GM13977 (cell line): ENCODE results near the gene MYZAP.
A peak's percentile ranks its signal among the peaks of the same experiment; 100 is the strongest.

Experiments
- DNase-seq: peaks from one replicate; pipeline ENCODE4 v3.0.0; 2012; ENCODE audit warnings: low spot score
- in situ Hi-C: fragments of 300-500 bp; cut with MboI; formaldehyde crosslinking; loops from one replicate; pipeline ENCODE4 v1.12.0; 2022; ENCODE audit warnings: low sequenced_read_pairs, low pct_unique_long_range_greater_than_20kb, mixed read lengths, inconsistent platforms; ENCODE audit not compliant: unreplicated experiment
- TF ChIP-seq, protein P1 (sequence below): IDR thresholded peaks from 2 replicates; pipeline ENCODE4 v1.5.1; 2012; ENCODE audit warnings: mild to moderate bottlenecking, control low read depth; ENCODE audit not compliant: insufficient read depth; ENCODE audit errors: extremely low read depth, missing control alignments

The MYZAP gene

GRCh38 chr15:57727031-57727430, 135.3 kb downstream of the MYZAP start:
- TF ChIP-seq, protein P1, sequence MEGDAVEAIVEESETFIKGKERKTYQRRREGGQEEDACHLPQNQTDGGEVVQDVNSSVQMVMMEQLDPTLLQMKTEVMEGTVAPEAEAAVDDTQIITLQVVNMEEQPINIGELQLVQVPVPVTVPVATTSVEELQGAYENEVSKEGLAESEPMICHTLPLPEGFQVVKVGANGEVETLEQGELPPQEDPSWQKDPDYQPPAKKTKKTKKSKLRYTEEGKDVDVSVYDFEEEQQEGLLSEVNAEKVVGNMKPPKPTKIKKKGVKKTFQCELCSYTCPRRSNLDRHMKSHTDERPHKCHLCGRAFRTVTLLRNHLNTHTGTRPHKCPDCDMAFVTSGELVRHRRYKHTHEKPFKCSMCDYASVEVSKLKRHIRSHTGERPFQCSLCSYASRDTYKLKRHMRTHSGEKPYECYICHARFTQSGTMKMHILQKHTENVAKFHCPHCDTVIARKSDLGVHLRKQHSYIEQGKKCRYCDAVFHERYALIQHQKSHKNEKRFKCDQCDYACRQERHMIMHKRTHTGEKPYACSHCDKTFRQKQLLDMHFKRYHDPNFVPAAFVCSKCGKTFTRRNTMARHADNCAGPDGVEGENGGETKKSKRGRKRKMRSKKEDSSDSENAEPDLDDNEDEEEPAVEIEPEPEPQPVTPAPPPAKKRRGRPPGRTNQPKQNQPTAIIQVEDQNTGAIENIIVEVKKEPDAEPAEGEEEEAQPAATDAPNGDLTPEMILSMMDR: no peak
- in situ Hi-C loops: loop anchor here (25.0 kb wide), 1 partner anchor 135 kb away; no protein-coding TSS in a partner anchor

DNA sequence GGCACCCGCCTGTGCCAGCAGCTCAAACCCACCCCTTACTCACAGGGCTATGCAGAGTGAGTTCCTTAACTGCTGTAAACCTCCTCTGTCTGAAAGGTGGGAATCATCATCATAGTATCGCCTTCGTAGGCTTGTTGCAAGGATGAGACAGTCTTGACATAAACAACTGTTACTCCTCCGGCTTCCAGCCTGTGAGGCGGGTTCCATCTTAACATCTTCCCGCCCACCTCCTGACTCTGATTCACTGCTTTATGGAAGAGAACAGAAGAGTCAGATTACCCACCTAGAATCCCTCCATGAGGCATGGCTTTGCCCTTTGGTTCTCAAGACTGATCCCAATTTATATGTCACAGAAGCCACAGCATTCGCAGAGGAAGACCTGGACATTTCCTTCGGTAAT, 136.7 kb downstream of the MYZAP start:
- TF ChIP-seq, protein P1: no peak
- in situ Hi-C loops: loop anchor here (25.0 kb wide), 1 partner anchor 134 kb away; no protein-coding TSS in a partner anchor
- DNase-seq: no peak

More at GRCh38 chr15:57727031-57727430, 135.3 kb downstream of the MYZAP start:
- no peak for DNase-seq

GRCh38 chr15:57730876-57731275, 139.2 kb downstream of the MYZAP start:
- in situ Hi-C loops: loop anchor here (25.0 kb wide), 1 partner anchor 131 kb away; no protein-coding TSS in a partner anchor
- TF ChIP-seq, protein P1: no peak
- DNase-seq: no peak

GRCh38 chr15:57731530-57732103, 139.9 kb downstream of the MYZAP start:
- in situ Hi-C loops: loop anchor here (25.0 kb wide), 1 partner anchor 131 kb away; no protein-coding TSS in a partner anchor
- TF ChIP-seq, protein P1: no peak

GRCh38 chr15:57732526-57733331, 141.0 kb downstream of the MYZAP start:
- TF ChIP-seq, protein P1: peak; percentile 90
- in situ Hi-C loops: loop anchor here (25.0 kb wide), 1 partner anchor 130 kb away; no protein-coding TSS in a partner anchor
- DNase-seq: peak; percentile 49

More at GRCh38 chr15:57731530-57732103, 139.9 kb downstream of the MYZAP start:
- DNase-seq: no peak

DNA sequence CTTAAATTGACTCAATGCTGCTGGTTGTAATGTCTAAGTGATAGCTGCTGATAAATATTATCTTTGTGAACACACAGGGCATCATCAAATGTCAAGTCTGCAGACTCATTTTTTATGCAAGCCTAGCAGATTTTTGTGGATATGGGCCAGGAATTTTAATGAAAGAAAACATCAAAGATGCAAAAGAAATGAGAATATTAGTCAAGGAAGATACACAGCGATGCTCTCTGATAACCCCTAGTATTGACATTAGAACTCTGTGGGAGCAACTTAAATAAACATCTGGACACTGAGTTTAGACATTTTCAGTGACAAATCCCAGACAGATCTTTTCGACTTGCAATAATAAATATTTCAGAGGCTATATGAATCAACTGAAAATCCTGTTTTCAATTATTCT, 143.2 kb downstream of the MYZAP start:
- TF ChIP-seq, protein P1: no peak
- DNase-seq: no peak
- in situ Hi-C loops: loop anchor here (25.0 kb wide), 1 partner anchor 127 kb away; no protein-coding TSS in a partner anchor
